ENCODE results near the gene ETS1.

GRCh38 chr11:128540469-128540868 is 46.9 kb downstream of the ETS1 start:
- no peak for TF ChIP-seq CTCF (IDR thresholded peaks at IDR 0.05; ENCODE audit: low read depth, low read length)
- no peak for TF ChIP-seq POLR2A (IDR thresholded peaks at IDR 0.05; ENCODE audit: extremely low read depth, insufficient read length)
